Measurements from ENCODE around the gene TNFRSF18. TPM values are rescaled to one million over a fixed set of nuclear protein-coding genes. Genes with fewer than 3 reads are reported as not detected.

The TNFRSF18 gene
- polyA plus RNA-seq, 1 donor from 2014 or later, result not detected

GRCh38 chr1:1181129-1181937 lies 25.1 kb downstream of the TNFRSF18 start:
- H4K20me1 ChIP-seq (ENCODE audit: insufficient read depth), result no peaks in the 10 kb centered on the region

GRCh38 chr1:1179983-1180861 lies 26.2 kb downstream of the TNFRSF18 start:
- TF ChIP-seq RAD21 (conservative IDR thresholded peaks at IDR 0.05) (no peak), TAF1 (IDR thresholded peaks at IDR 0.05; ENCODE audit: low read depth) (no peak), POLR2AphosphoS5 (IDR thresholded peaks at IDR 0.05) (no peak), EZH2 (IDR thresholded peaks at IDR 0.05; ENCODE audit: borderline replicate concordance, insufficient read depth, low read length, poor library complexity, severe bottlenecking) (no peak), CTCF (IDR thresholded peaks at IDR 0.05; ENCODE audit: poor library complexity, severe bottlenecking) (no peak), SMC3 (conservative IDR thresholded peaks at IDR 0.05; ENCODE audit: poor library complexity) (no peak), MXI1 (conservative IDR thresholded peaks at IDR 0.05; ENCODE audit: poor library complexity, severe bottlenecking) (no peak), REST (IDR thresholded peaks at IDR 0.05; ENCODE audit: borderline replicate concordance) (no peak), EP300 (conservative IDR thresholded peaks at IDR 0.05; ENCODE audit: poor library complexity, severe bottlenecking) (no peak)
- H3K36me3 ChIP-seq (ENCODE audit: insufficient read depth, low read length), result no peaks in the 10 kb centered on the region
- no peak overlapping the region for H3K4me2 ChIP-seq (ENCODE audit: low read length)
- no peak overlapping the region for H3K27ac ChIP-seq (ENCODE audit: low read length)
- no peak overlapping the region for H2AFZ ChIP-seq (ENCODE audit: low read depth, low read length)
- H3K79me2 ChIP-seq (replicated peaks; ENCODE audit: insufficient read depth, low read length), result no peaks in the 10 kb centered on the region
- H3K27me3 ChIP-seq (ENCODE audit: insufficient read depth, low read depth, low read length), result no peaks in the 10 kb centered on the region
- no peaks in the 10 kb centered on the region for H3F3A ChIP-seq (ENCODE audit: insufficient read depth, low read length, poor library complexity, severe bottlenecking)
- no peaks in the 10 kb centered on the region for H4K20me1 ChIP-seq (ENCODE audit: insufficient read depth)
- H3K9me3 ChIP-seq (ENCODE audit: low read length), result no peaks in the 10 kb centered on the region
- no peak overlapping the region for H3K4me3 ChIP-seq (ENCODE audit: low read length)
- no peaks in the 10 kb centered on the region for H3K9me2 ChIP-seq (ENCODE audit: insufficient read depth, low read length)
- no peak overlapping the region for H3K9ac ChIP-seq (ENCODE audit: low read length)

More at GRCh38 chr1:1181129-1181937, 25.1 kb downstream of the TNFRSF18 start:
- no peaks in the 10 kb centered on the region for H3K27me3 ChIP-seq (ENCODE audit: insufficient read depth, low read depth, low read length)
- no peaks in the 10 kb centered on the region for H3K9me2 ChIP-seq (ENCODE audit: insufficient read depth, low read length)
- no peak overlapping the region for H3K27ac ChIP-seq (ENCODE audit: low read length)
- no peaks in the 10 kb centered on the region for H3F3A ChIP-seq (ENCODE audit: insufficient read depth, low read length, poor library complexity, severe bottlenecking)
- no peaks in the 10 kb centered on the region for H3K9me3 ChIP-seq (ENCODE audit: low read length)
- no peaks in the 10 kb centered on the region for H3K36me3 ChIP-seq (ENCODE audit: insufficient read depth, low read length)
- TF ChIP-seq POLR2AphosphoS5 (IDR thresholded peaks at IDR 0.05) (no peak), MXI1 (conservative IDR thresholded peaks at IDR 0.05; ENCODE audit: poor library complexity, severe bottlenecking) (no peak), REST (IDR thresholded peaks at IDR 0.05; ENCODE audit: borderline replicate concordance) (no peak), SMC3 (conservative IDR thresholded peaks at IDR 0.05; ENCODE audit: poor library complexity) (no peak), EZH2 (IDR thresholded peaks at IDR 0.05; ENCODE audit: borderline replicate concordance, insufficient read depth, low read length, poor library complexity, severe bottlenecking) (no peak)
- H3K4me2 ChIP-seq (ENCODE audit: low read length), result no peak overlapping the region
- H3K79me2 ChIP-seq (replicated peaks; ENCODE audit: insufficient read depth, low read length), result no peaks in the 10 kb centered on the region
- no peak overlapping the region for H3K9ac ChIP-seq (ENCODE audit: low read length)
- H2AFZ ChIP-seq (ENCODE audit: low read depth, low read length), result no peak overlapping the region
- no peak overlapping the region for H3K4me3 ChIP-seq (ENCODE audit: low read length)

All from neural cell (in vitro differentiated cells).